GM20000 (cell line): ENCODE measurements around the gene PCA3.

Experiments
- DNase-seq: peaks from one replicate; pipeline ENCODE4 v3.0.0; 2012; ENCODE audit warnings: low spot score
- TF ChIP-seq, protein P1 (sequence below): IDR thresholded peaks from 2 replicates; pipeline ENCODE4 v1.5.1; 2012; ENCODE audit warnings: mild to moderate bottlenecking, control low read depth; ENCODE audit errors: extremely low read depth, missing control alignments

PCA3 gene

DNA sequence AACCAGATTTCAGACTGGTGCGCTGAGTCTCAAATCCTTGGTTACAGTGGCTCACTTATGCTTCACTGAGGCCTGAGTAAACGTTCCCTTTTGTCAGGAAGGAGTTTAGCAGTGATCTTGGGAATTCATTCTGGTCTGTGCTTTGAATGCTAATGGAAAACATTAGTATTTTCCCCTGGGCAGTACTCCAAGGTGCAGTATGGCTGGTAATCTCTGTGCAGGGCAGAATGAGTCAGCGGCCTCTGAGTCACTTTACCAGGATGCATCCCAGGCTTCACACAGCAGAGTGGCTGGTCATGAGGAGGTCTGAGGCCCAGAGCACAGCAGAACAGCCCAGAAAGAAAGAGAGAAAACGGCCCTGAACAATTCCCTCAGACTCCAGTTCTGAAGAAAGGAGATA is 54.0 kb downstream of the PCA3 start:
- TF ChIP-seq, protein P1, sequence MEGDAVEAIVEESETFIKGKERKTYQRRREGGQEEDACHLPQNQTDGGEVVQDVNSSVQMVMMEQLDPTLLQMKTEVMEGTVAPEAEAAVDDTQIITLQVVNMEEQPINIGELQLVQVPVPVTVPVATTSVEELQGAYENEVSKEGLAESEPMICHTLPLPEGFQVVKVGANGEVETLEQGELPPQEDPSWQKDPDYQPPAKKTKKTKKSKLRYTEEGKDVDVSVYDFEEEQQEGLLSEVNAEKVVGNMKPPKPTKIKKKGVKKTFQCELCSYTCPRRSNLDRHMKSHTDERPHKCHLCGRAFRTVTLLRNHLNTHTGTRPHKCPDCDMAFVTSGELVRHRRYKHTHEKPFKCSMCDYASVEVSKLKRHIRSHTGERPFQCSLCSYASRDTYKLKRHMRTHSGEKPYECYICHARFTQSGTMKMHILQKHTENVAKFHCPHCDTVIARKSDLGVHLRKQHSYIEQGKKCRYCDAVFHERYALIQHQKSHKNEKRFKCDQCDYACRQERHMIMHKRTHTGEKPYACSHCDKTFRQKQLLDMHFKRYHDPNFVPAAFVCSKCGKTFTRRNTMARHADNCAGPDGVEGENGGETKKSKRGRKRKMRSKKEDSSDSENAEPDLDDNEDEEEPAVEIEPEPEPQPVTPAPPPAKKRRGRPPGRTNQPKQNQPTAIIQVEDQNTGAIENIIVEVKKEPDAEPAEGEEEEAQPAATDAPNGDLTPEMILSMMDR = no peak
- DNase-seq = no peak

DNA sequence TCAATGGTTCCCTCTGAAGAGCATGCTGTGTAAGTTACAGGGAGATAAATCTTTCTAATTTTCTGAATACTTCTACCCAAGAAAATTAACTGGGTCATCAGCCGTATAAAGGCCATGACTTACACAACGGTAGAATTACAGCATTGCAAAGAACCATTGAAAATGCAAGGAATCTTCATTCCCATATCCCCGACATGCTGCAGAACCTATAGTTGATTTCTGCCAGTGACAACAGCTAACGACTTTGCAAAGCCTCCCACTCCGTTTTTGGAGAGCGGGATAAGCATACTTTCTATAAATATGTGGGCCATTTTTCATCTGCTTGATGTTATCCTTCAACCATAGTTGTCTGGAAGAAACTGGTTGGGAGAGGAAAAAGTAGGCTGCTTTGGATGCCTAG is 56.2 kb downstream of the PCA3 start:
- no peak for DNase-seq
- TF ChIP-seq, protein P1 = no peak

DNA sequence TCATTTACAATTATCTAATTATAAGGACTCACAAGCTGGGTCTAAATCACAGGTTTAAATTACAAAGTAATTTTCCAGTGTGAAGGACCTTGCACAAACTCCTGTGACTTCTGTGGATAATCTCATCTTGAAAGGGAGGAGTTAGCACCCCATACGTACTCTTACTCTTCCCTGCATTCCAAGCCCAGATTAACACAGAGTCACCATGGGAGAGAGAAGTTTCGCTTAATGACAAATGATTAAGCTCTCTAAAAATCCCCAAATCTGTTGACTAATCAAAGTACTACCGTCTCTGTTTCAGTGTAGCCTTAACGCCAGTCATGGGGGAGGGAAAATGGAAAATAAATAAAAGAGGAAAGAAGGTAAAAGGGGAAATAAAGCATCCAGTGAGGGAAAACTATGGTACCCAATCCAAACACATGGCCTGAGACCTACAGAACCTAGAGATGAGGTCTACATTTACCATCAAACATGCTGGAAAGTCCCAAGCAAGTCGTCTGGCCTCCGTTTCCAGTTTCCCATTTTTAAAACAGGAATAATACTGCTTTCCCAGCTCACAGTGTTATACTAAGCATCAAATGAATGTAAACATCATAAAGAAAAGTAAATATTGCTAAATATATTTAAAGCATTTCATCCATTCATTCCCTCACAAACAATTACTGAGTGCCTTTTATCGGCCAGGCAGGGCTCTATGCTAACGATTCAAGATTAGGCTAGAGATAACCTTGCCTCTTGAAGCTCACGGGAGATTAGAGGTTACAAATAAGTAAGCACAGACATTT is 63.2 kb downstream of the PCA3 start:
- TF ChIP-seq, protein P1 = no peak
- no peak for DNase-seq

DNA sequence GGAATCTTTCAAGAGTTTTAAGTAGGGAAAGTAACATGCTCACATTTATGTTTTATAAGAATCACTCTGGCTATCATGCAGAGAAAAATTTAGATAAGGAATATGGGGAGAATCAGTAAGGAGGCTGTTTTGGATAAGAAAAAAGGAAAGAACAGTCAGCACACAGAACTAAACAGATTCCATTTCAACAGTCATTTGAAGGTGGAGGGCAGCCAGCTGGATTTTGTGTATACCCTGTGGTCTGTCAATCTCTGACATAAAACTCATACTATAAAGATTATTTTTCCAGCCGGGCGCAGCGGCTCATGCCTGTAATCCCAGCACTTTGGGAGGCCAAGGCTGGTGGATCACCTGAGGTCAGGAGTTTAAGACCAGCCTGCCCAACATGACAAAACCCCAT is 64.2 kb downstream of the PCA3 start:
- TF ChIP-seq, protein P1 = no peak
- no peak for DNase-seq

DNA sequence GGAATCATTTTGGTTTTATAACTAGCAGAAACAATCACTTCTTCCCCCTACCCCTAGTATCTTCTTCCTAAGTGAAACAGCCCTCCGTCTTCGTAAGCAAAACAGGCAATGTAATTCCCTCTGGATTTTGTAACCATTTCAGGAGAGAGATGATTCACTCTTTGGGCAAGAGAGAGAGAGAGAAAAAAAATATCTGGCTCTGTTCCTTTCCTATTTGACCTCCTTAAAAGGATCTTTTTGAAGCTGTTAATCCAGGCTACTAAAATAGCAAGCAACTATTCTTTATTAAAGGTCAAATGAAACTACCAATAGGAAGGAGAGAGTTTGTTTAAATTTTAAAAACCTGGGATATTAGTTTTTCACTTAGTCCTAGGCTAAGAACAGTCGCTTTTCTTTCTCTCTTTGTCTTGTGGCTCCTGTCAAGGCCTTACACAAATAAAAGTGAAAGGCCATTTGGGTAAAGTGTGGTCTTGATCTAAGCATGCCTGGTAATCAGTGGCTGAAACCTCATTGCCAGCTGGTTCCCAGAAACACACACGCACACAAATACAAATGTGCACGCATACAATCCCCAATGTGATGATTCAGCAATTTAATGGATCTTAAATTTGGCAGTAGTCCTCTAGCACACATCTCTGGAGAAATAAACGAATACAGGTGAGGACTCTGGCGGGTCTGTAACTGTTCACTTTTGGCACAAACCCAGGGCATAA is 71.5 kb downstream of the PCA3 start:
- TF ChIP-seq, protein P1 = no peak
- DNase-seq = no peak
